NCI-H526 treated with DMSO at 0.1 percent for 48 hours (cell line): ENCODE results near the gene DGCR2.
"Not testable (repeated sequence)": the region's sequence is repeated elsewhere in the genome, so short reads cannot be mapped to it uniquely, and the experiment has no call there.

Experiments used
- DNase-seq: peaks from one replicate; lab custom pipeline; 2025; lab: John Stamatoyannopoulos, UW

DGCR2 gene

GRCh38 chr22:19109198-19110063 lies 12.8 kb downstream of the DGCR2 start:
- DNase-seq: no peak

- no peak for DNase-seq
These were observed 13.4 kb downstream of the DGCR2 start for GRCh38 chr22:19108807-19109197.

- peak; percentile 81 for DNase-seq
These were observed 14.5 kb downstream of the DGCR2 start for GRCh38 chr22:19107730-19108074.

GRCh38 chr22:19106886-19107729 lies 15.1 kb downstream of the DGCR2 start:
- no peak for DNase-seq

GRCh38 chr22:19105867-19106802 lies 16.1 kb downstream of the DGCR2 start:
- no peak for DNase-seq

DNA sequence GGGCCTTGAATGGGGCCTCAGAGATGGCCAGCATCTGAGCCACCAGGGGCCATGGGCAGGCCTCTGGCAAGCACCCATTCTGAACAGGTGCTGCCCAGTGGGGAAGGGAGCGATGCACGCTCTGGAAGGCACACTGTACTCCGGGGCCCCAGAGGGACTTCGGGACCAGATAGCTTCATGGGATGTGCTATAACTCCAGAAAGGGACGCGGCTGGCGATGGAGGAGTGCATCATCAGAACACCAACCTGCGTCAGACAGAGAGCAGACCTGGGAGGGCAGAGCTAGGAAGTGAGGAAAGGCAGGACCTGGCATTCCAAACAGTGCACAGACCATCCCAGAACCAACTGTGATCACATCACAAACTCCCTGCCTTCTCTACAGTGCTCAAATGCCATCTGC lies 16.8 kb downstream of the DGCR2 start:
- DNase-seq: no peak

DNA sequence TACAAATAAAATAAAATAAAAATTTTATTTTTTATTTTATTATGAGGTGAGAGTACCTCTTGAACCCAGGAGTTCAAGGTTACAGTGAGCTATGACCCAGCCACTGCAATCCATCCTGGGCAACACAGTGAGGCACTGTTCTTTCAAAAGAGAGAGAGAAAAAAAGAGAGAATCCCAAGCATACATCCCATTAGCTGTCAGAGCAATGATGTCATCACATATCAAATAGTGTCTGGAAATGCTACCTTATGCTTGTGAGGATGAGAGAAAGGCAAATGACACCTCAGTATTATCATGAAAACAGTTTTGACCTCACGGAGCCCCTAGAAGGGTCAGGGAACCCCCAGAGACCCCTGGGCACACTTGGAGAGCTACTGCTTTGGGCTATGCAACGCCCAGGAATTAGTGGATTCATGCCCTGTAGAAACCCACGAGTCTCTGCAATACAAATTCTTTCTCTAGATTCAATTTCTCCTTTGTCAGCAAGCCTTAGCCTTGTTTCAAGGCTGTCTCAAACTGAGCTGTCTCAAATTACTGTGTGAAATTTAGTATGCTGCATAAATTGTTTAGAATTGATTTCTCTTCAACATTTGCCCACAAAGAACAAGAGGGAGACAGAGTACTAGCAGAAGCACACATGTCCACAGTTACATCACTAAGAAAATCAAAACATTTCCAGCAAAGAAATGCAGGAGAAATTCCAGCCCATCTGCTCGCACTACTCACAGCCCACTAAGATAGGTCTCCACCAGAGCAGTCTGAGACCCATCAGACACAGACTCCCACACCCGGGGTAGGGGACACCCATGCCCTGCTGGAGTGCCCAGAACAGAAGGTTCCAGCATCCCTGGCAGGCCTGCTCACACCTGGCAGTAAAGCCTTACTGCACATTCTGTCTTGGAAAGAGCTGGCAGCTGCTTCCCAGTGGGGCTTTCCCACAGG lies 18.1 kb downstream of the DGCR2 start:
- no peak for DNase-seq

GRCh38 chr22:19098157-19098556 lies 24.1 kb downstream of the DGCR2 start:
- DNase-seq: no peak

- DNase-seq: no peak
These were observed 24.7 kb downstream of the DGCR2 start for GRCh38 chr22:19097518-19097917.

- DNase-seq: no peak
These were observed 25.7 kb downstream of the DGCR2 start for GRCh38 chr22:19096555-19096954.

GRCh38 chr22:19094393-19094997 lies 27.7 kb downstream of the DGCR2 start:
- no peak for DNase-seq

GRCh38 chr22:19092725-19093124 lies 29.5 kb downstream of the DGCR2 start:
- no peak for DNase-seq

DNA sequence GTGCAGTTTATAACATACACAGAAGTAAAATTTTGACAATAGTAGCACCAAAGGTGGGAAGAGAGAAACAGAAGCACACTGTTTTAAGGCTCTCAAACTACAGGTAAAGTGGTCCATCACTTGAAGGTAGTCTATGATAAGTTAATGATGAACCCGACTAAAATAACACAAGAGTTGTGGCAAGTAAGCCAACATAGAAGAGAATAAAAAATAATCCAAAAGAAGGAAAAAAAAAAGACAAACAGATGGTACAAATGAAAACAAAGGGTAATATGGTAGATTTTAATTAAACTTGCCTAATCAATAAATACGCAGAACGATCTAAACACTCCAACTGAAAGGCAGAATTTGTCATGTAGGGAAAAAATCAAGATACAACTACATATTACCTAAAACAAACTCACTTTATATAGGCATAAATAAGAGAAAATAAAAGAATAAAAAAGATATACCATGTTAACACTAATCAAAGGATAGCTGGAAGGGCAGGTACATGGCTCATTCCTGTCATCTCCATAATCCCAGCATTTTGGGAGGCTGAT lies 31.6 kb downstream of the DGCR2 start:
- no peak for DNase-seq

DNA sequence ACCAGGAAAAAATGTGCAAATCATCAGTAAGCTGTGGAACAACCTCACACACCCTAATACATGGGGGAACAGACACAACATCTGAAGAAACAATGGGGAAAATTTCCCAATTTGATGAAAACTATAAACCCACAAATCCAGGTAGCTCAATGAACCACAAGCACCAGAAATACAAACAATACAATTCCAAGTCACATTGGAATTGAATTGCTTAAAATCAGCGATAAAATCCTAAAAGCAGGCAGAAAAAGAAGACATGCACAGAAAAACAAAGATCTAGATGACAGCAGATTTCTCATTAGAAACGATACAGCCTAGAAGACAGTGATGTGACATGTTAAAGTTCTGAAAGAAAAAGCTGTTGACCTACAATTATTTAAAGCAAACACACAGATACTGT lies 32.0 kb downstream of the DGCR2 start:
- no peak for DNase-seq

- no peak for DNase-seq
These were observed 33.2 kb downstream of the DGCR2 start for GRCh38 chr22:19088866-19089595.

GRCh38 chr22:19086896-19087295 lies 35.3 kb downstream of the DGCR2 start:
- DNase-seq: no peak

DNA sequence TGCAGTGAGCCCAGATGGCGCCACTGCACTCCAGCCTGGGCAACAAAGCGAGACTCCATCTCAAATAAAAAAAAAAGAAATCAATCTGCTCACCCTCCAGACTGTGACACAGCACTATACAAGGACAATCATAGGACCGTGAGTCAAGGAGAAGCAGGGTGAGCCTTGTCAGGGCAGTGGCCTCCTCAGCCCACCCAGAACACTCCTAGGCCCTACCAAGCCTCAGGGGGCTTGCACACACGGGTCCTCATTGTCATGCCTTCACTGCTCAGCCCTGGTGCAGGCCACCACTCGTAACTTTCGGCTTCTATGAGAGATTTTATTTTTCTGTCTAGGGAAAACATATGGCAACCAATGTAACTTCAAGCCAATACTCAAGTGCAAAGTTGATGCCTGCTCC lies 35.8 kb downstream of the DGCR2 start:
- DNase-seq: no peak

GRCh38 chr22:19085233-19085718 lies 36.9 kb downstream of the DGCR2 start:
- DNase-seq: peak; percentile 1

DNA sequence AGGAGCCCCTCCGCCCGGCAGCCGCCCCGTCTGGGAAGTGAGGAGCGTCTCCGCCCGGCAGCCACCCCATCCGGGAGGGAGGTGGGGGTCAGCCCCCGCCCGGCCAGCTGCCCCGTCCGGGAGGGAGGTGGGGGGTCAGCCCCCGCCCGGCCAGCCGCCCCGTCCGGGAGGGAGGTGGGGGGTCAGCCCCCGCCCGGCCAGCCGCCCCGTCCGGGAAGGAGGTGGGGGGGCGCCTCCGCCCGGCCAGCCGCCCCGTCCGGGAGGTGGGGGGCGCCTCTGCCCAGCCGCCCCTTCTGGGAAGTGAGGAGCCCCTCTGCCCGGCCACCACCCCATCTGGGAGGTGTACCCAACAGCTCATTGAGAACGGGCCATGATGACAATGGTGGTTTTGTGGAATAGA lies 37.6 kb downstream of the DGCR2 start:
- DNase-seq: not testable (repeated sequence)
